Prostate gland (tissue), 2 donors: ENCODE measurements around the gene CAMTA2.

Experiments used
- POLR2A ChIP-seq: fragments of 450-650 bp; IDR thresholded peaks from one replicate; pipeline ENCODE4 v1.6.1; 2016; ENCODE audit warnings: antibody characterized with exemption, mild to moderate bottlenecking
- POLR2AphosphoS5 ChIP-seq: sonication (generic); formaldehyde crosslinking; IDR thresholded peaks from one replicate; pipeline ENCODE4 v1.6.1; 2017; ENCODE audit warnings: antibody characterized with exemption
- TF ChIP-seq, protein P1 (sequence below), 4 experiments: fragments of 200-600 bp in 2 of 4; fragments of 450-650 bp in 2 of 4; sonication (generic) in 2 of 4; IDR thresholded peaks; 1 replicate in 3 of 4; 2 replicates in 1 of 4; pipeline ENCODE4 v1.5.1; 2016 to 2019; ENCODE audit warnings: antibody characterized with exemption in 4 of 4, mild to moderate bottlenecking in 2 of 4, moderate library complexity in 2 of 4

DNA sequence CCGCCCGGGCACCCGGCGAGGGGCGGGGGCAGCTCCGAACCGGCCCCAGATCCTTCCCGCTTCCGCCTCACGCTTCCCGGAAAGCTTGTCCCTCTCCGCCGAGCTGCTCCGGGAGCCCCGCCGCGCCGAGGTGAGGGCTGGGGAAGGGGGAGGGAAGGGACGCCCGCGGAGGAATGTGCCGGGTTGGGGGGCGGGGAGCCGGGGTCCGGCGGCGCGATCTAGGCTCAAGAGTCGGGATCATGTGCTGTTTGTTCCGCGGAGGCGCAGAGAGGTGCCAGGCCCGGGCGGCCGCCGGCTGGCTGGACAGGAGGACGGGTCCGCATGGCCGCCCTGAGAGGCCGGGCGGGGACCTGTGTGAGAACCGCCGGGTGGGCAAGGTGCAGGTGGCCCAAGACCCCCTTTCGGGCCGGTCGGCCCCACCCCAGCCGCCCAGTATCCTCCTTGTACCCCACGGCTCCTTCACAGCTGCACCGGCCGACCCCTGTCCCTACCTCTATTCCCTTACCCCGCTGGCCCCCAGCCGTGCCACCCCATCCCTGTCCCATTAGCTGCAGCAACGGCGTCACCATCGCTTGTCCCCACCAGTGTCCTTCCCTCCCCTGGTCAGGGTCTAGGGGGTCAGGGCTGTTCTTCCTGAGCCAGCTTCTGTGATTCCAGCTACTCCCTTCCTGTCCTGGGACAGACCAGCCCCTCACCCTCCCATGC lies 10.7 kb upstream of the CAMTA2 start:
- TF ChIP-seq, protein P1, sequence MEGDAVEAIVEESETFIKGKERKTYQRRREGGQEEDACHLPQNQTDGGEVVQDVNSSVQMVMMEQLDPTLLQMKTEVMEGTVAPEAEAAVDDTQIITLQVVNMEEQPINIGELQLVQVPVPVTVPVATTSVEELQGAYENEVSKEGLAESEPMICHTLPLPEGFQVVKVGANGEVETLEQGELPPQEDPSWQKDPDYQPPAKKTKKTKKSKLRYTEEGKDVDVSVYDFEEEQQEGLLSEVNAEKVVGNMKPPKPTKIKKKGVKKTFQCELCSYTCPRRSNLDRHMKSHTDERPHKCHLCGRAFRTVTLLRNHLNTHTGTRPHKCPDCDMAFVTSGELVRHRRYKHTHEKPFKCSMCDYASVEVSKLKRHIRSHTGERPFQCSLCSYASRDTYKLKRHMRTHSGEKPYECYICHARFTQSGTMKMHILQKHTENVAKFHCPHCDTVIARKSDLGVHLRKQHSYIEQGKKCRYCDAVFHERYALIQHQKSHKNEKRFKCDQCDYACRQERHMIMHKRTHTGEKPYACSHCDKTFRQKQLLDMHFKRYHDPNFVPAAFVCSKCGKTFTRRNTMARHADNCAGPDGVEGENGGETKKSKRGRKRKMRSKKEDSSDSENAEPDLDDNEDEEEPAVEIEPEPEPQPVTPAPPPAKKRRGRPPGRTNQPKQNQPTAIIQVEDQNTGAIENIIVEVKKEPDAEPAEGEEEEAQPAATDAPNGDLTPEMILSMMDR (IDR thresholded peaks at IDR 0.05), result no peak
- TF ChIP-seq POLR2A, result no peak
- no peak for TF ChIP-seq POLR2AphosphoS5
